Neutrophil (primary cell): ENCODE measurements around the gene FAM227B.
"Not testable (repeated sequence)": the region's sequence is repeated elsewhere in the genome, so short reads cannot be mapped to it uniquely, and the experiment has no call there.

ENCODE experiments used
- H3K27ac ChIP-seq: fragments of 200-600 bp; sonication (generic); 2 replicates; pipeline ENCODE4 v1.5.1; 2016; ENCODE audit warnings: mild to moderate bottlenecking, moderate library complexity
- H3K27me3 ChIP-seq: fragments of 200-600 bp; sonication (generic); 2 replicates; pipeline ENCODE4 v1.6.0; 2016; ENCODE audit warnings: mild to moderate bottlenecking
- H3K36me3 ChIP-seq: fragments of 200-600 bp; sonication (generic); 2 replicates; pipeline ENCODE4 v1.5.1; 2017
- H3K4me1 ChIP-seq, 2 experiments: fragments of 200-600 bp in 1 of 2; sonication (generic) in 1 of 2; 1 replicate in 1 of 2; 2 replicates in 1 of 2; pipeline versions ENCODE4 v1.5.1 to v1.6.1; 2013 to 2016; ENCODE audit warnings: low read depth in 1 of 2, low read length in 1 of 2, mild to moderate bottlenecking in 1 of 2, moderate library complexity in 1 of 2; ENCODE audit not compliant: control insufficient read depth in 1 of 2, insufficient read depth in 1 of 2
- H3K4me3 ChIP-seq, 2 experiments: fragments of 200-600 bp in 1 of 2; sonication (generic) in 1 of 2; 1 replicate in 1 of 2; 2 replicates in 1 of 2; pipeline ENCODE4 v1.5.1; 2013 to 2016; ENCODE audit warnings: low read depth in 1 of 2, low read length in 1 of 2, mild to moderate bottlenecking in 1 of 2, moderate library complexity in 1 of 2
- H3K9me3 ChIP-seq: fragments of 200-600 bp; sonication (generic); 2 replicates; pipeline ENCODE4 v1.5.1; 2016
- TF ChIP-seq, protein P1 (sequence below): fragments of 200-600 bp; sonication (generic); IDR thresholded peaks from 2 replicates; pipeline ENCODE4 v1.5.1; 2016; ENCODE audit warnings: antibody characterized with exemption

The FAM227B gene

GRCh38 chr15:49538520-49538919, 82.1 kb downstream of the FAM227B start:
- no peaks in the 10 kb centered on the region for H3K4me1 ChIP-seq
- no peak overlapping the region for H3K4me3 ChIP-seq
- no peak overlapping the region for H3K27ac ChIP-seq
- H3K36me3 ChIP-seq = no peaks in the 10 kb centered on the region
- H3K9me3 ChIP-seq = no peaks in the 10 kb centered on the region
- TF ChIP-seq, protein P1, sequence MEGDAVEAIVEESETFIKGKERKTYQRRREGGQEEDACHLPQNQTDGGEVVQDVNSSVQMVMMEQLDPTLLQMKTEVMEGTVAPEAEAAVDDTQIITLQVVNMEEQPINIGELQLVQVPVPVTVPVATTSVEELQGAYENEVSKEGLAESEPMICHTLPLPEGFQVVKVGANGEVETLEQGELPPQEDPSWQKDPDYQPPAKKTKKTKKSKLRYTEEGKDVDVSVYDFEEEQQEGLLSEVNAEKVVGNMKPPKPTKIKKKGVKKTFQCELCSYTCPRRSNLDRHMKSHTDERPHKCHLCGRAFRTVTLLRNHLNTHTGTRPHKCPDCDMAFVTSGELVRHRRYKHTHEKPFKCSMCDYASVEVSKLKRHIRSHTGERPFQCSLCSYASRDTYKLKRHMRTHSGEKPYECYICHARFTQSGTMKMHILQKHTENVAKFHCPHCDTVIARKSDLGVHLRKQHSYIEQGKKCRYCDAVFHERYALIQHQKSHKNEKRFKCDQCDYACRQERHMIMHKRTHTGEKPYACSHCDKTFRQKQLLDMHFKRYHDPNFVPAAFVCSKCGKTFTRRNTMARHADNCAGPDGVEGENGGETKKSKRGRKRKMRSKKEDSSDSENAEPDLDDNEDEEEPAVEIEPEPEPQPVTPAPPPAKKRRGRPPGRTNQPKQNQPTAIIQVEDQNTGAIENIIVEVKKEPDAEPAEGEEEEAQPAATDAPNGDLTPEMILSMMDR = no peak
- no peaks in the 10 kb centered on the region for H3K27me3 ChIP-seq

DNA sequence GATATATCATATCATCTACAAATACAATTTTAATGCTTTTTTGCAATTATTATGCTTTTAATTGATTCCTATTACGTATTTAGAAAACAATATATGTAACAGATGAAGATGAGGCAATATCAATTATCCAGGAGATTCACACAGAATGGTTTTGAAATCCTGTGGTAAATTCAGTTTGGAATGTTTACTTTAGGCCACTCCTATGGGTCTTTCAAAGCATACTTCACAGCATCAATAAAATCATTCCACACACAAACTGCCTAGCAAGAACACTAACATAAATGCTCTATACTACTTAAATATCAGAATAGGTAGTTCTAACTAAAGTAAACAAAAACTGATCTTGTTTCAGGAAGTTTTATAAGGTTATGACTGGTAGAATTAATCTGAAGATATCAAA, 90.5 kb downstream of the FAM227B start:
- no peak overlapping the region for H3K27ac ChIP-seq
- H3K27me3 ChIP-seq = no peaks in the 10 kb centered on the region
- no peak overlapping the region for H3K4me3 ChIP-seq
- TF ChIP-seq, protein P1 = no peak
- no peaks in the 10 kb centered on the region for H3K36me3 ChIP-seq
- no peaks in the 10 kb centered on the region for H3K4me1 ChIP-seq
- H3K9me3 ChIP-seq = no peaks in the 10 kb centered on the region

- no peaks in the 10 kb centered on the region for H3K4me1 ChIP-seq
- no peaks in the 10 kb centered on the region for H3K36me3 ChIP-seq
- H3K27me3 ChIP-seq = no peaks in the 10 kb centered on the region
- H3K9me3 ChIP-seq = no peaks in the 10 kb centered on the region
- TF ChIP-seq, protein P1 = no peak
- H3K4me3 ChIP-seq = no peak overlapping the region
- H3K27ac ChIP-seq = no peak overlapping the region
Observed at GRCh38 chr15:49528289-49528688, 92.3 kb downstream of the FAM227B start.

- H3K36me3 ChIP-seq = no peaks in the 10 kb centered on the region
- H3K27me3 ChIP-seq = no peaks in the 10 kb centered on the region
- no peaks in the 10 kb centered on the region for H3K9me3 ChIP-seq
- no peak overlapping the region for H3K27ac ChIP-seq
- H3K4me1 ChIP-seq = no peaks in the 10 kb centered on the region
- TF ChIP-seq, protein P1 = no peak
- no peak overlapping the region for H3K4me3 ChIP-seq
Observed at GRCh38 chr15:49521802-49522201, 98.8 kb downstream of the FAM227B start.

GRCh38 chr15:49512739-49513138, 107.9 kb downstream of the FAM227B start:
- not testable (repeated sequence) for H3K4me1 ChIP-seq, H3K9me3 ChIP-seq, H3K36me3 ChIP-seq, H3K4me3 ChIP-seq, H3K27ac ChIP-seq, H3K27me3 ChIP-seq

DNA sequence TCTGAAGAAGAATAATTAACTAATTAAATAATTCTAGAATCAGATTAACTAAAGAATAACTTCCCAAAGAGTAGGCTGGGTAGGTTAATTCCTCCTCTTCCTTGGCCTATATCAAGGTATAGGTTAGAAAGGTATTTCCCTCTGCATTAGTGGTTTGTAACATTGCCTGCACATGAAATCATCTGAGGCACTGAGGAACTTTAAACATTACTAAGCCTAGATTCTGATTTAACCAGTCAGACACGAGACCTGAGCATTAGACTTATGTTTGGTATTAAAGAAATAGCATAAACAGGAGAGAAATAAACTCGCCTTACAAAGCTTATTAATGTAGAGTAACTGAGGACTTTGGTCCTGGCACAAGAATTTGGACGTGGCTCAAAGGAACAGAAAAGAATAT, 113.4 kb downstream of the FAM227B start:
- H3K9me3 ChIP-seq = no peaks in the 10 kb centered on the region
- H3K27ac ChIP-seq = no peak overlapping the region
- TF ChIP-seq, protein P1 = no peak
- H3K4me3 ChIP-seq = no peak overlapping the region
- H3K27me3 ChIP-seq = no peaks in the 10 kb centered on the region
- H3K4me1 ChIP-seq = no peaks in the 10 kb centered on the region
- no peaks in the 10 kb centered on the region for H3K36me3 ChIP-seq
